Activated CD4-positive, alpha-beta T cell treated with anti-CD3 and anti-CD28 coated beads for 36 hours (primary cell): ENCODE results near the gene ARHGAP44. TPM values are rescaled to one million over a fixed set of nuclear protein-coding genes. Genes with fewer than 3 reads are reported as not detected.
"Not testable (repeated sequence)": the region's sequence is repeated elsewhere in the genome, so short reads cannot be mapped to it uniquely, and the experiment has no call there.

Source experiments
- ATAC-seq: fragments of 200-7000 bp; cut with Tn5 transposase; one replicate; pipeline ENCODE4 v1.10.0; 2021; ENCODE audit warnings: mild to moderate bottlenecking, moderate library complexity
- CTCF ChIA-PET: fragments of 350-600 bp; sonication (Branson Sonifier 250); formaldehyde crosslinking; loops from one replicate; lab custom pipeline; 2021; ENCODE audit warnings: antibody characterized with exemption; lab: Charles Lee
- POLR2A ChIA-PET: fragments of 350-600 bp; sonication (Branson Sonifier 250); formaldehyde crosslinking; loops from one replicate; lab custom pipeline; 2021; ENCODE audit warnings: antibody characterized with exemption, inconsistent platforms; lab: Charles Lee
- DNase-seq: peaks from one replicate; pipeline ENCODE4 v3.0.0-alpha.2; 2020
- H3K27ac Mint-ChIP-seq: one replicate; pipeline ENCODE4 v1.8.0; 2021; ENCODE audit warnings: mixed read lengths
- H3K27me3 Mint-ChIP-seq: one replicate; pipeline ENCODE4 v1.8.0; 2021; ENCODE audit warnings: mixed read lengths
- H3K36me3 Mint-ChIP-seq: one replicate; pipeline ENCODE4 v1.8.0; 2021; ENCODE audit warnings: low read depth, mixed read lengths
- H3K4me1 Mint-ChIP-seq: one replicate; pipeline ENCODE4 v1.8.0; 2021; ENCODE audit warnings: mixed read lengths
- H3K4me3 Mint-ChIP-seq: one replicate; pipeline ENCODE4 v1.8.0; 2021; ENCODE audit warnings: mild to moderate bottlenecking, moderate library complexity, mixed read lengths
- H3K9me3 Mint-ChIP-seq: one replicate; pipeline ENCODE4 v1.8.0; 2021; ENCODE audit warnings: low read depth, mixed read lengths
- intact Hi-C, 2 experiments: fragments of 100-400 bp; cut with DNase I in 1 of 2; cut with micrococcal nuclease in 1 of 2; formaldehyde crosslinking; loops; one replicate each; pipeline versions ENCODE4 v1.14.2 to v1.15.1; 2022 to 2024; cut with DNase I, micrococcal nuclease
- total RNA-seq, 2 experiments: library from RNA; stranded (reverse); gene quantifications; one replicate each; pipeline ENCODE4 v1.2.3, GENCODE V29; 2021

The ARHGAP44 gene
- total RNA-seq, 2 experiments from 2014 or later, result 0.14 to 0.55 TPM

- DNase-seq (no peak), ATAC-seq (no peak)
- H3K36me3 Mint-ChIP-seq, result no peaks in the 10 kb centered on the region
- ChIA-PET CTCF (no interaction called here), POLR2A (interaction anchor here (0.6 kb wide), 1 partner anchor 532 kb away, joined by 5 read pairs; no protein-coding TSS in a partner anchor)
- peaks cover 4% of the 10 kb centered on the region for H3K27me3 Mint-ChIP-seq
- intact Hi-C loops, result no loop called here
- H3K27ac Mint-ChIP-seq, result no peak overlapping the region
- no peaks in the 10 kb centered on the region for H3K9me3 Mint-ChIP-seq
- no peaks in the 10 kb centered on the region for H3K4me1 Mint-ChIP-seq
- no peak overlapping the region for H3K4me3 Mint-ChIP-seq
These were observed 176.7 kb downstream of the ARHGAP44 start for GRCh38 chr17:12965988-12966387.

- Mint-ChIP-seq H3K9me3 (no peaks in the 10 kb centered on the region), H3K4me3 (no peak overlapping the region), H3K4me1 (no peaks in the 10 kb centered on the region), H3K36me3 (no peaks in the 10 kb centered on the region), H3K27ac (no peak overlapping the region), H3K27me3 (peaks cover 5% of the 10 kb centered on the region)
- intact Hi-C loops, result no loop called here
- ATAC-seq (no peak), DNase-seq (no peak)
- ChIA-PET CTCF (no interaction called here), POLR2A (interaction anchor here (0.6 kb wide), 2 partner anchors 9 to 533 kb away, joined by 3 to 5 read pairs; no protein-coding TSS in a partner anchor)
These were observed 177.1 kb downstream of the ARHGAP44 start for GRCh38 chr17:12966413-12966812.

GRCh38 chr17:12967962-12968361, 178.7 kb downstream of the ARHGAP44 start:
- POLR2A ChIA-PET, result no interaction called here
- Mint-ChIP-seq H3K4me1 (no peaks in the 10 kb centered on the region), H3K27ac (no peak overlapping the region), H3K36me3 (no peaks in the 10 kb centered on the region), H3K4me3 (no peak overlapping the region), H3K9me3 (no peaks in the 10 kb centered on the region), H3K27me3 (peaks cover 13% of the 10 kb centered on the region)
- no peak for DNase-seq
- intact Hi-C loops, result no loop called here
- ATAC-seq, result no peak
- CTCF ChIA-PET, result interaction anchor here (0.6 to 0.8 kb wide), 2 partner anchors 61 to 254 kb away, joined by 3 to 5 read pairs; no protein-coding TSS in a partner anchor

GRCh38 chr17:12973496-12974004, 184.3 kb downstream of the ARHGAP44 start:
- ChIA-PET POLR2A (no interaction called here), CTCF (no interaction called here)
- ATAC-seq (no peak), DNase-seq (no peak)
- no peak overlapping the region for H3K4me3 Mint-ChIP-seq
- no peaks in the 10 kb centered on the region for H3K4me1 Mint-ChIP-seq
- no peaks in the 10 kb centered on the region for H3K36me3 Mint-ChIP-seq
- H3K9me3 Mint-ChIP-seq, result no peaks in the 10 kb centered on the region
- H3K27ac Mint-ChIP-seq, result no peak overlapping the region
- H3K27me3 Mint-ChIP-seq, result peaks cover 33% of the 10 kb centered on the region
- intact Hi-C loops, result no loop called here

- Mint-ChIP-seq H3K4me3 (no peak overlapping the region), H3K27me3 (peaks cover 32% of the 10 kb centered on the region), H3K4me1 (no peaks in the 10 kb centered on the region), H3K9me3 (no peaks in the 10 kb centered on the region), H3K27ac (no peak overlapping the region), H3K36me3 (no peaks in the 10 kb centered on the region)
- ATAC-seq (no peak), DNase-seq (no peak)
- intact Hi-C loops, result no loop called here
- POLR2A ChIA-PET, result no interaction called here
- CTCF ChIA-PET, result no interaction called here
These were observed 184.8 kb downstream of the ARHGAP44 start for GRCh38 chr17:12974005-12974531.

- Mint-ChIP-seq H3K36me3 (no peaks in the 10 kb centered on the region), H3K4me1 (no peaks in the 10 kb centered on the region), H3K27ac (no peak overlapping the region), H3K27me3 (peaks cover 23% of the 10 kb centered on the region), H3K9me3 (no peaks in the 10 kb centered on the region), H3K4me3 (no peak overlapping the region)
- no peak for ATAC-seq
- POLR2A ChIA-PET, result no interaction called here
- DNase-seq, result no peak
- intact Hi-C loops, result no loop called here
- CTCF ChIA-PET, result no interaction called here
These were observed 187.9 kb downstream of the ARHGAP44 start for GRCh38 chr17:12977008-12977751.

GRCh38 chr17:12978787-12979186, 189.5 kb downstream of the ARHGAP44 start:
- H3K27ac Mint-ChIP-seq, H3K9me3 Mint-ChIP-seq, DNase-seq, H3K4me3 Mint-ChIP-seq, CTCF ChIA-PET, intact Hi-C loops, ATAC-seq, POLR2A ChIA-PET, H3K36me3 Mint-ChIP-seq, H3K4me1 Mint-ChIP-seq: not testable (repeated sequence)
- H3K27me3 Mint-ChIP-seq, result peaks cover 20% of the 10 kb centered on the region

- Mint-ChIP-seq H3K27ac (no peak overlapping the region), H3K27me3 (peaks cover 20% of the 10 kb centered on the region), H3K36me3 (no peaks in the 10 kb centered on the region), H3K4me1 (no peaks in the 10 kb centered on the region), H3K9me3 (no peaks in the 10 kb centered on the region), H3K4me3 (no peak overlapping the region)
- DNase-seq (no peak), ATAC-seq (no peak)
- POLR2A ChIA-PET, result no interaction called here
- CTCF ChIA-PET, result no interaction called here
- intact Hi-C loops, result no loop called here
These were observed 189.9 kb downstream of the ARHGAP44 start for GRCh38 chr17:12979246-12979645.

GRCh38 chr17:12979826-12980500, 190.7 kb downstream of the ARHGAP44 start:
- Mint-ChIP-seq H3K4me3 (no peak overlapping the region), H3K36me3 (no peaks in the 10 kb centered on the region), H3K9me3 (no peaks in the 10 kb centered on the region), H3K27ac (no peak overlapping the region), H3K4me1 (no peaks in the 10 kb centered on the region), H3K27me3 (peaks cover 16% of the 10 kb centered on the region)
- no peak for ATAC-seq
- intact Hi-C loops, result no loop called here
- no peak for DNase-seq
- POLR2A ChIA-PET, result interaction anchor here (0.5 kb wide), 1 partner anchor 37 kb away, joined by 3 read pairs; no protein-coding TSS in a partner anchor
- CTCF ChIA-PET, result interaction anchor here (1.0 kb wide), 1 partner anchor 50 kb away, joined by 3 read pairs; no protein-coding TSS in a partner anchor

GRCh38 chr17:12982224-12982623, 192.9 kb downstream of the ARHGAP44 start:
- no peak for ATAC-seq
- Mint-ChIP-seq H3K9me3 (no peaks in the 10 kb centered on the region), H3K4me3 (no peak overlapping the region), H3K4me1 (no peaks in the 10 kb centered on the region), H3K36me3 (no peaks in the 10 kb centered on the region), H3K27me3 (peaks cover 11% of the 10 kb centered on the region), H3K27ac (no peak overlapping the region)
- ChIA-PET CTCF (interaction anchor here (0.7 kb wide), 1 partner anchor 20 kb away, joined by 3 read pairs; no protein-coding TSS in a partner anchor), POLR2A (no interaction called here)
- intact Hi-C loops, result no loop called here
- DNase-seq, result no peak

- peaks cover 3% of the 10 kb centered on the region for H3K27me3 Mint-ChIP-seq
- ATAC-seq (no peak), DNase-seq (no peak)
- H3K9me3 Mint-ChIP-seq, result no peaks in the 10 kb centered on the region
- H3K27ac Mint-ChIP-seq, result no peak overlapping the region
- H3K36me3 Mint-ChIP-seq, result peaks cover 4% of the 10 kb centered on the region
- ChIA-PET POLR2A (no interaction called here), CTCF (no interaction called here)
- H3K4me3 Mint-ChIP-seq, result no peak overlapping the region
- intact Hi-C loops, result no loop called here
- no peaks in the 10 kb centered on the region for H3K4me1 Mint-ChIP-seq
These were observed 194.9 kb downstream of the ARHGAP44 start for GRCh38 chr17:12983991-12984884.
